ENCODE results near the gene GPHA2. TPM values are rescaled to one million over a fixed set of nuclear protein-coding genes. Genes with fewer than 3 reads are reported as not detected.

GPHA2 gene
- total and polyA plus RNA-seq, 10 of the 15 experiments (the other 5 are each of a cell fraction or from before 2014, with no cell fraction given), result not detected

DNA sequence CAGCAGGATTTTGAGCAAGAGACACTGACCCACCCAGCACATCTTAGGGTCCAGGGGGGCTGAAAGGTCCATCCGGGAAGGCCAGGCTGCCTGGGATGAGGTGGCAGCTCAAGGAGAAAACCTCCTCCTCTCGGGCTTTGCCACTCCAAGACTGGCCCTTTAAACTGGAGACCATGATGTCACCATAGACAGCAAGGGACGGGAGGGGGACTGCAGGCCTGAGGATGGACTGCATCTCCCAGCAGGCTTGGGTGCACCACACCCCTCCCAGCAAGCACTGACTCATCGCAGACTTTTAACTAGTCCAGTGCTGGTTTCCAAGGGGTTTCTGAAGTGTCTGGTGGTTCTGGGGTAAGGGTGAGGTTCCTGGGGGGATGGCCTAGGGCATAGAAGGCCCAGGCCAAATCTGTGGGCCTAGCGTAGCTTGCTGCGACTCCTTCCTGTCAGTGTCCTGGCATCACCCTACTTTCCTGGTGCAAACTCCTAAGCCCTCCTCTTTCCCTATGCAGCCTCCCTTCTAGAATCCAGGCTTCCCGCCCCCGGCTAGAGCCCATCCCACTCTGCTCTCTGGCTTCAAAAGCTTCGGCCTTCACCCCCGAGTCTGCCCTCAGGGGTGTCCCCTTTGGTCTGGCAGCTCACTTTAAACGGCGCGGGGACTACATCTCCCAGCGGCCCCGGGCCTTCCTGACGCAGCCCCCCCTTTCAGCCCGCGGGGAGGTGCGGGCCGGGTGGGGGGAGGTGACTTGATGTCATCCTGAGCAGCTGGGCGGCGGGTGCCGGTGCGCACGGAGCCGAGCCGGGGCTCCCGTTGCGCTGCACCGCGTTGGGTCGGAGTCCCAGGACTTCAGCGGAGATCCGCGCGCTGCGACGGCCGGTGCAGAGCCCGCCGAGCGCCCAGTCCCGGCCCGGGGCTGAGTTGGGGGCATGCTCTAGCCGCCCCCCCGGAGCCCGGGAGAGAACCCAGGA, 11.5 kb downstream of the GPHA2 start, which contains the start of gene PPP2R5B (continued):
- peak; percentile 52 for TF ChIP-seq NR2F1 (conservative IDR thresholded peaks at IDR 0.05)

DNA sequence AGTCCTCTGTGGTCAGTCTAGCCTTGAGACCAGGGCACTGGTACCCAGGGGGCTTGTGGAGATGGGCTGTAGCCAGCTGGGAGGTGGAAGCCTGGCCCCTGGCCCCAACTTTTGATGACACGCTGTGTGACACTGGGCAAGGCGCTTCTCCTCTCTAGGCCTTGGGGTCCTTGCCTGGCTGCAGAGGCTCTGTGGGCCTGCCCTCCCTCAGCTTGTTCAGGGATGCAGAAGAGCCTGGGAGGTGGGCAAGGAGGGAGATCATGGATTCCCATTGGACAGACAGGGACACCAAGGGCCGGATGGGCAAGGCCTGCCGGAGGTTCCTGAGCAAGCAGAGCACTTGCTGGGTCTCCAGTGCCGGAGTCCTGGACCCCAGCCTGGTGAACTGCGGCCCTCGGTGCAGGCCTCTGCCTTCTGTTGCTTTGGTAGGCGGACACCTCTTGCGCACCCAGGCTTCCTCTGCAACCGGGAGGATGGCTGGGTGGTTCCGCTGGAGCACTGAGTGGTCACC, 12.5 kb downstream of the GPHA2 start:
- H3K27me3 ChIP-seq (replicated peaks in 1 of 2; ENCODE audit: control insufficient read depth in 2 of 2, insufficient read depth in 2 of 2, low read length in 1 of 2), result no peaks in the 10 kb centered on the region
- ChIA-PET POLR2A (interaction anchor here (1.1 to 1.5 kb wide), 2 partner anchors 12 to 44 kb away, joined by 3 read pairs; no protein-coding TSS in a partner anchor), RAD21 (ENCODE audit: unreplicated experiment) (interaction anchor here (2.0 kb wide), 1 partner anchor 75 kb away, joined by 8 read pairs; no protein-coding TSS in a partner anchor), CTCF (interaction anchor here (0.6 to 1.0 kb wide), 3 partner anchors 35 to 352 kb away, joined by 3 read pairs; no protein-coding TSS in a partner anchor), SMC1A (ENCODE audit: uncharacterized antibody, unreplicated experiment) (no interaction called here)
- no peak overlapping the region for H3K27ac ChIP-seq (ENCODE audit: control insufficient read depth, insufficient read depth)
- in situ Hi-C loops (cut with MboI), result no loop called here
- H3K36me3 ChIP-seq (ENCODE audit: control insufficient read depth in 2 of 2, insufficient read depth in 2 of 2, low read length in 1 of 2), result no peaks in the 10 kb centered on the region
- no peak overlapping the region for H3K9ac ChIP-seq (ENCODE audit: control insufficient read depth, insufficient read depth, low read length)
- no peak overlapping the region for H2AFZ ChIP-seq (ENCODE audit: control insufficient read depth, low read depth, low read length)
- no peak for DNase-seq (ENCODE audit: low read depth, low spot score)
- H4K20me1 ChIP-seq (ENCODE audit: control insufficient read depth, insufficient read depth), result no peaks in the 10 kb centered on the region
- H3K4me1 ChIP-seq (ENCODE audit: control insufficient read depth, insufficient read depth, low read length), result peaks cover 5% of the 10 kb centered on the region
- no peak for ATAC-seq
- H3K4me2 ChIP-seq (ENCODE audit: control insufficient read depth, insufficient read depth), result peak overlapping the region; percentile 100; the same call in 1 of the 2 replicates
- H3K4me3 ChIP-seq, result no peak overlapping the region
- 94% methylated on average over 11 of the region's 11 CpGs for WGBS (ENCODE audit: insufficient coverage, insufficient replicate concordance, low lambda C conversion rate, missing lambda C conversion rate)
- H3K79me2 ChIP-seq (ENCODE audit: control insufficient read depth, insufficient read depth, low read length), result no peaks in the 10 kb centered on the region
- intact Hi-C loops (cut with micrococcal nuclease; ENCODE audit: unreplicated experiment), result no loop called here
- no TSS peak for BruUV-seq (replicated peaks)
- no peaks in the 10 kb centered on the region for H3K9me3 ChIP-seq (replicated peaks; ENCODE audit: control insufficient read depth, insufficient read depth, low read length)
- no peak for FAIRE-seq
- TF ChIP-seq ZZZ3 (IDR thresholded peaks at IDR 0.05; ENCODE audit: control insufficient read depth, insufficient read length, low read depth) (no peak), TCF7 (IDR thresholded peaks at IDR 0.05; ENCODE audit: borderline replicate concordance) (no peak), HCFC1 (IDR thresholded peaks at IDR 0.05; ENCODE audit: low read length) (no peak), SMAD1 (IDR thresholded peaks at IDR 0.05; ENCODE audit: low read depth, partially characterized antibody) (no peak), PAX5 (IDR thresholded peaks at IDR 0.05; ENCODE audit: borderline replicate concordance, low read depth, low read length) (no peak), BMI1 (IDR thresholded peaks at IDR 0.05; ENCODE audit: borderline replicate concordance) (no peak), MEF2B (IDR thresholded peaks at IDR 0.05; ENCODE audit: partially characterized antibody, poor library complexity, severe bottlenecking) (no peak)
- TF ChIP-seq, protein P1, sequence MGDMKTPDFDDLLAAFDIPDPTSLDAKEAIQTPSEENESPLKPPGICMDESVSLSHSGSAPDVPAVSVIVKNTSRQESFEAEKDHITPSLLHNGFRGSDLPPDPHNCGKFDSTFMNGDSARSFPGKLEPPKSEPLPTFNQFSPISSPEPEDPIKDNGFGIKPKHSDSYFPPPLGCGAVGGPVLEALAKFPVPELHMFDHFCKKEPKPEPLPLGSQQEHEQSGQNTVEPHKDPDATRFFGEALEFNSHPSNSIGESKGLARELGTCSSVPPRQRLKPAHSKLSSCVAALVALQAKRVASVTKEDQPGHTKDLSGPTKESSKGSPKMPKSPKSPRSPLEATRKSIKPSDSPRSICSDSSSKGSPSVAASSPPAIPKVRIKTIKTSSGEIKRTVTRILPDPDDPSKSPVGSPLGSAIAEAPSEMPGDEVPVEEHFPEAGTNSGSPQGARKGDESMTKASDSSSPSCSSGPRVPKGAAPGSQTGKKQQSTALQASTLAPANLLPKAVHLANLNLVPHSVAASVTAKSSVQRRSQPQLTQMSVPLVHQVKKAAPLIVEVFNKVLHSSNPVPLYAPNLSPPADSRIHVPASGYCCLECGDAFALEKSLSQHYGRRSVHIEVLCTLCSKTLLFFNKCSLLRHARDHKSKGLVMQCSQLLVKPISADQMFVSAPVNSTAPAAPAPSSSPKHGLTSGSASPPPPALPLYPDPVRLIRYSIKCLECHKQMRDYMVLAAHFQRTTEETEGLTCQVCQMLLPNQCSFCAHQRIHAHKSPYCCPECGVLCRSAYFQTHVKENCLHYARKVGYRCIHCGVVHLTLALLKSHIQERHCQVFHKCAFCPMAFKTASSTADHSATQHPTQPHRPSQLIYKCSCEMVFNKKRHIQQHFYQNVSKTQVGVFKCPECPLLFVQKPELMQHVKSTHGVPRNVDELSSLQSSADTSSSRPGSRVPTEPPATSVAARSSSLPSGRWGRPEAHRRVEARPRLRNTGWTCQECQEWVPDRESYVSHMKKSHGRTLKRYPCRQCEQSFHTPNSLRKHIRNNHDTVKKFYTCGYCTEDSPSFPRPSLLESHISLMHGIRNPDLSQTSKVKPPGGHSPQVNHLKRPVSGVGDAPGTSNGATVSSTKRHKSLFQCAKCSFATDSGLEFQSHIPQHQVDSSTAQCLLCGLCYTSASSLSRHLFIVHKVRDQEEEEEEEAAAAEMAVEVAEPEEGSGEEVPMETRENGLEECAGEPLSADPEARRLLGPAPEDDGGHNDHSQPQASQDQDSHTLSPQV (IDR thresholded peaks at IDR 0.05), result no peak
- TF ChIP-seq, protein P2, sequence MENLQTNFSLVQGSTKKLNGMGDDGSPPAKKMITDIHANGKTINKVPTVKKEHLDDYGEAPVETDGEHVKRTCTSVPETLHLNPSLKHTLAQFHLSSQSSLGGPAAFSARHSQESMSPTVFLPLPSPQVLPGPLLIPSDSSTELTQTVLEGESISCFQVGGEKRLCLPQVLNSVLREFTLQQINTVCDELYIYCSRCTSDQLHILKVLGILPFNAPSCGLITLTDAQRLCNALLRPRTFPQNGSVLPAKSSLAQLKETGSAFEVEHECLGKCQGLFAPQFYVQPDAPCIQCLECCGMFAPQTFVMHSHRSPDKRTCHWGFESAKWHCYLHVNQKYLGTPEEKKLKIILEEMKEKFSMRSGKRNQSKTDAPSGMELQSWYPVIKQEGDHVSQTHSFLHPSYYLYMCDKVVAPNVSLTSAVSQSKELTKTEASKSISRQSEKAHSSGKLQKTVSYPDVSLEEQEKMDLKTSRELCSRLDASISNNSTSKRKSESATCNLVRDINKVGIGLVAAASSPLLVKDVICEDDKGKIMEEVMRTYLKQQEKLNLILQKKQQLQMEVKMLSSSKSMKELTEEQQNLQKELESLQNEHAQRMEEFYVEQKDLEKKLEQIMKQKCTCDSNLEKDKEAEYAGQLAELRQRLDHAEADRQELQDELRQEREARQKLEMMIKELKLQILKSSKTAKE (IDR thresholded peaks at IDR 0.05; ENCODE audit: low read depth, poor library complexity, severe bottlenecking), result no peak
- TF ChIP-seq, protein P3, sequence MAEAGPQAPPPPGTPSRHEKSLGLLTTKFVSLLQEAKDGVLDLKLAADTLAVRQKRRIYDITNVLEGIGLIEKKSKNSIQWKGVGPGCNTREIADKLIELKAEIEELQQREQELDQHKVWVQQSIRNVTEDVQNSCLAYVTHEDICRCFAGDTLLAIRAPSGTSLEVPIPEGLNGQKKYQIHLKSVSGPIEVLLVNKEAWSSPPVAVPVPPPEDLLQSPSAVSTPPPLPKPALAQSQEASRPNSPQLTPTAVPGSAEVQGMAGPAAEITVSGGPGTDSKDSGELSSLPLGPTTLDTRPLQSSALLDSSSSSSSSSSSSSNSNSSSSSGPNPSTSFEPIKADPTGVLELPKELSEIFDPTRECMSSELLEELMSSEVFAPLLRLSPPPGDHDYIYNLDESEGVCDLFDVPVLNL (IDR thresholded peaks at IDR 0.05; ENCODE audit: low read depth, low read length), result no peak

All from GM12878 (cell line).